ENCODE data around the gene UBTF. TPM values are rescaled to one million over a fixed set of nuclear protein-coding genes. Genes with fewer than 3 reads are reported as not detected.

The UBTF gene, protein sequence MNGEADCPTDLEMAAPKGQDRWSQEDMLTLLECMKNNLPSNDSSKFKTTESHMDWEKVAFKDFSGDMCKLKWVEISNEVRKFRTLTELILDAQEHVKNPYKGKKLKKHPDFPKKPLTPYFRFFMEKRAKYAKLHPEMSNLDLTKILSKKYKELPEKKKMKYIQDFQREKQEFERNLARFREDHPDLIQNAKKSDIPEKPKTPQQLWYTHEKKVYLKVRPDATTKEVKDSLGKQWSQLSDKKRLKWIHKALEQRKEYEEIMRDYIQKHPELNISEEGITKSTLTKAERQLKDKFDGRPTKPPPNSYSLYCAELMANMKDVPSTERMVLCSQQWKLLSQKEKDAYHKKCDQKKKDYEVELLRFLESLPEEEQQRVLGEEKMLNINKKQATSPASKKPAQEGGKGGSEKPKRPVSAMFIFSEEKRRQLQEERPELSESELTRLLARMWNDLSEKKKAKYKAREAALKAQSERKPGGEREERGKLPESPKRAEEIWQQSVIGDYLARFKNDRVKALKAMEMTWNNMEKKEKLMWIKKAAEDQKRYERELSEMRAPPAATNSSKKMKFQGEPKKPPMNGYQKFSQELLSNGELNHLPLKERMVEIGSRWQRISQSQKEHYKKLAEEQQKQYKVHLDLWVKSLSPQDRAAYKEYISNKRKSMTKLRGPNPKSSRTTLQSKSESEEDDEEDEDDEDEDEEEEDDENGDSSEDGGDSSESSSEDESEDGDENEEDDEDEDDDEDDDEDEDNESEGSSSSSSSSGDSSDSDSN
- 85.4 TPM for total RNA-seq

DNA sequence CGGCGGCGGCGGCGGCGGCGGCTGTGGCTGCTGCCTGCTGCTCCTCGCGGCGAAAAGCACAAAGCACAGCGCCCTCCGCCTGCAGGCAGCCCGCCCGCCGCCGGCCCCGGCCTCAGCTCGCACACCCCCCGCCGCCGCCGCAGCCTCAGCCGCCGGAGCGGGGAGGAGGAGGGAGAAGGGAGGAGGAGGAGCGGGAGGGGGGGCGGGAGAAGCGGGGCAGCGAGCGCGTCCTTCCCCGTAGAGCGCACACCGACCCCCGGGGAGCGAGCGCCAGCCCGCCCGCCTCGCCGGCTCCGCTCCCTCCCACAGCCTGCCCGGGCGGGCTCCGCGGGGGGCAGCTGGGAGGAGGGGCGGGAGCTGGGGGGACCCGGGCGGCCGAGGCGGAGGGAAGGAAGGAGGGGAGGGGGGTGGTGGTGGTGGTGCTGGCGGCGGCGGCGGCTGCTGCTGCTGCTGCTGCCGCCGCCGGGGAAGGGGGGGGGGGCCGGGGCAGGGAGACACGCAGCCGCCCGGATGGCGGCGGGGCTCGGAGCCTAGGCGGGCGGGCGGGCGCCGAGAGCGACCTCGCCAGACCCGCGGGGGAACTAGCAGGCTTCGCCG, at the start of gene UBTF:
UBTF (minus strand) TSS at position 60 of the 597 bp plus-strand sequence. CDS start 1,446 bp downstream, outside the sequence.
- DNase-seq = peak; percentile 89

DNA sequence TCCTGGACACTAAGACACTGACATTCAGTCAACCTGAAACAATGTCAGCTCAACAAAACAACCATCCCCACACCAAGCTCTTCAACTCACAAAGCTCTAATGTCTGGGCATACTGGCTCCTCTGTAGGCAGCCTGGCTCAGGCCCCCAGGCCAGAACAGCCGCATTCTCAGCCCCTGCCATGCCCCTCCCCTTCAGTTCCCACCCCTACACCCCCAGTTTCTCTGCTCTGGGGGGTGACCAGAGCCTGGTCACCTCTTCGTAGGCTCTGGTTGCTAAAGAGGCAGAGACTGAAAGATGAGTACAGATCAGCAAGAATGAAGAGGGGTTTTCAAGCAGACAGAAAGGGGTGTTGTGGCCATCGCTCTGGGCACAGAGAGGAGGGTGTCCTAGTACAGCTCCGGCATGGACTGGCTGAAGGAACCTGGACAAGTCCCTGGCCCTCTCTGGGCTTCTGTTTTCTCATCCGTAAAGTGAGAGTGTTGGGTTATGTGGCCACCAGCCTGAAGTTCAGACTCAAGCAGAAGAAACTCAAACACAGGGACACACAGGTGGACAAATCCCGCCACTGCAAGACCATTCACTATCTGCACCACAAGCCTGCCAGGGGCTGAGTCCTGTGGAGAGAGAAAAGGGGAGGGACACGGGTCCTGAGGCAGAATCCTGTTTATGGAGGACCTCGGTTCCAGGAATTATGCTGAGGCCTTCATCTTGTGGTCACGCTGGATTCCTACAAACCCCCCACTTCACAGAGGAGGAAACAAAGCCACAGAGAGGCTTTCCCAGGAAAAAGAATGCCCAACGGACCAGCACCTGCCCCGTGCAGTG, 49.4 kb upstream of the UBTF start:
- no peak for DNase-seq

DNA sequence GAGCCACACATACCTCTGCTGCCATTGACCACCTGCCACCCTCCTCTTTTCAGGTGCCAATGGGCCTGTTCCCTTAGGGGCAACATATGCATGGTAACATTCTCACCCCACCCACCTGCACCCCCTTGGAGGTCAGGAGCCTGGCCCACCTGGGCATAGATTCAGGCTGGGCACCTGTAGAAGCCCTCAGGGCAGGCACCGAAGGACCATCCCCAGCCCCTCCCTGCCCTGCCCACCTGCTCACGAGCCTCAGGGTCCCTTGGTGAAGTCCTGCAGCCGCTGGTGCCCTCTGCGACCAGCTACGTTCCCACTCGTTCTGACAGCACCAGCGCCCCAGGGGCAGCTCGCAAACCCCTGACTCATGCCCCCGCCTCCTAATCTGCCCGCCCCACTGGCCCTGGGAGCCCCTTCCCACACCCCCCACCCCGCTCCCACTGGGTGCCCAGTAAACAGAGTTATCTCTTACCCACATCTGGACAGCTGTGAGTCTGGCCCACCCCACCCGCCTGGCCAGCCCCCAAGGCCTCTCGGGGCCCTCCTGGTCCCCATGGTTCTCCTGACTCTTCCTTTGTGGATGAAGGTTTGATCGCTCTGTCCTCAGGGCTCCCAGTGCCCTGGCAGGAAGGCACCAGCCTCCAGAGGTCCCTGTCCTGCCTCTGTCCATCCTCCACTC, 48.5 kb upstream of the UBTF start, which contains the start of gene SLC4A1:
SLC4A1 (minus strand) TSS at position 318 of the 673 bp plus-strand sequence. CDS start 5,269 bp downstream, outside the sequence.
- DNase-seq = no peak

DNA sequence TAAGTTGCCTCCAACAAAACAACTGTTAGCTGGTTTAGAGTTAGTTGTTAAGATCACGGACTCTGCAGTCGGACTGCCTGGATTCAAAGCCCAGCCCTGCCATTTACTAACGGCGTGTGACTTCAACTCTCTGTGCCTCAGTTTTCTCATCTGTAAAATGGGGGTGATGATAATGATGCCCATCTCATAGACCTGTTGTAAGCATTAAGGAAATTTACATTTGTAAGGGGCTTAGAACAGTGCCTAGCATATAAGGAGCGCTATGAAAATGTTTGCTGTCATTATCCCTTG, 47.6 kb upstream of the UBTF start:
- no peak for DNase-seq

- DNase-seq = peak; percentile 27
These were observed 47.1 kb upstream of the UBTF start for GRCh38 chr17:44266402-44267164.

- no peak for DNase-seq
These were observed 43.9 kb upstream of the UBTF start for GRCh38 chr17:44263345-44263902.

GRCh38 chr17:44262654-44263225, 43.3 kb upstream of the UBTF start:
- no peak for DNase-seq

DNA sequence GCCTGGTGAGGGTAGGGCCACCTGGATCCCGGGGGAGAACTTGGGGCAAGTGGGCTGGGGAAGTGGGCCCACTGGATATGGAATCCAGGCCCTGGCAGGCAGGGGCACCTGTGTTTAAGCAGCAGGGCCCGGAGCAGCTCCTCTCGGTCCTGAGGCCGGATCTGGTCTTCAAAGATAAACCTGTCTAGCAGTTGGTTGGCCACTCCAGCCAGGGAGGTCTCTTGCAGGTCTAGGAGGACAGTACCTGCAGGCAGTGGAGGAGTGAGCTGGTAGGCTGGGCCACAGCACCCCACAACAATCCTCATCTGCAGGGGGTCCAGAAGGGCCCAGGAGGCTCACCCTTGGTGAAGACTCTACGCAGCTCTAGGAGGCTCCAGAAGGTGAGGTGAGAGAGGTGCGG, 40.8 kb upstream of the UBTF start:
- no peak for DNase-seq

GRCh38 chr17:44258811-44259351, 39.4 kb upstream of the UBTF start:
- DNase-seq = no peak

GRCh38 chr17:44257815-44258760, 38.6 kb upstream of the UBTF start:
- DNase-seq = no peak

- DNase-seq = no peak
These were observed 37.2 kb upstream of the UBTF start for GRCh38 chr17:44256671-44257070.

DNA sequence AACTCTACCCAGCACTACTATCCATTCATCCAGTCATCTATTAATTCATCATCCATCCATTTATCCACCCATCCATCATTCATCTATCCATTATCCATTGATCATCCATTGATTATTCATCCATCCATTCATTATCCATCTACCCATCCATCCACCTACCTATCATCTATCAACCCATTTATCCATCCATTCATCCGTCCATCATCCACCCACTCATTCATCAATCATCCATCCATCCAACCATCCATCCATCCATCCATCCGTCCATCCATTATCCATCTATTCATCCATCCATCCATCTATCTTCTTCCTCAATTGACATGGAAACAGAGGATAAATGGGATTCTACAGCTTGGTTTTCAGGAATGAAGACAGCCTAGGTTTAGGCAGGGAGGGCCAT, 36.4 kb upstream of the UBTF start:
- no peak for DNase-seq

DNA sequence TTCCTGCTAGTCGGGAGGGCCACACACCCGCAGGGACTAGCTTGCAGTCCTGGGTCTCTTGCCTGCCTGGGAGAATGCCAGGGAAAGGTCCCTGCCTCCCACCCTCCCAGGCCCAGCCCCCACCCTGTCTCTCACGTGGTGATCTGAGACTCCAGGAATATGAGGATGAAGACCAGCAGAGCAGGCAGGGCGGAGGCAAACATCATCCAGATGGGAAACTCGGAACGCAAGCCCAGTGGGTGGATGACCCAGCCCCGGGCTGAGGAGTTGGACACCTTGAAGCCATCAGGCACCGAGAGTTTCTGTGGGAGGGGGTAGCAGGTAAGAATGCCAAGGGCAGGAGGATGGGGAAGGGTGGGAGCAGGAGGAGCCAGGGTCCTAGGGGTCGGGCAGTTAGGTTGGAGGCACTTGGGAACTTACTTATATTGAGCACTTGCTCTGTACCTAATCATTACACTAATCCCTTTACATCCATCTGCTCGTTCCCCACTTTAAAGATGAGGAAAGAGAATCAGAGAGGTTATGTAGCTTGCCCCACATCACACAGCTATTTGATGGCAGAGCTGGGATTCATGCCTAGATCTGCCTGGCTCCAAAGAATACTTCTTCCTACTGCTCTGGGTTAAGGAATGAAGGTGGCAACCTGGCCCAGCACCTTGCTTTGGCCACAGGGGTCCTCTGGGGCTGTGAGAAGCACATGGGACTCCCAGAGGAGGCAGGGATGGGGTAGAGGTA, 35.1 kb upstream of the UBTF start:
- DNase-seq = no peak

DNA sequence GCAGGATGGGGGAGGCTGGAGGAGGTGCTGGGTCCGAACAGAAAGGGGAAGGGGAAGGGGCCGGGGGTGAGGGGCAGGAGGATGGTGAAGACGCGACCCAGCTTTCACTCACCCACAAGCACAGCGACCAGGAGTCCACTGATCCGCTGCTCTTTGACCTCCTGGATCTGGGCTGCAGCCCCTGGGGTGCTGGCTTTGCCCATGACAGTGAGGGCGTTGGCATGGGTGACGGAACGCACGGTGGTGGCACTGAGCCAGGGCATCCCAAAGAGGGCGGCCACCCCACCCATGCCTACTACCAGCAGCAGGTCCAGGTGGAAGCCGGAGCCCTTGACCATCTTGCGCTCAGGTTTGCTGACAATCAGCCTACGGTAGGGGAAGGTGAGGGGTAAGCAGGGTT, 33.5 kb upstream of the UBTF start:
- DNase-seq = no peak

DNA sequence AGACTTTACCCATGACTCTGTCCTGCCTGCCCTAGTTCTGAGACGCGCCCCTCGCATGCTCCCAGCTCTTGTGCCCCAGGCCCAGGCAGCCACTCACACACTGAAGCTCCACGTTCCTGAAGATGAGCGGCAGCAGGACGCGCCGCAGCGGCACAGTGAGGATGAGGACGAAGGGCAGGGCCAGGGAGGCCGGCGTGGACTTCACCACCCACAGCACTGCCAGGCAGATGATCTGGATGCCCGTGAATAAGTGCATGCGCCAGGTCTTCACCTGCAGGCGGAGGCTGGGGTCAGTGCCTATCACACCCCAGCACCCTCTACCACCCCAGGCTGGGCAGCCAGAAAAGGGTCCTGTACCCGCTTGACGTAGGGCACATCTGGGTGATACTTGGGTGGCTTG, 31.6 kb upstream of the UBTF start:
- DNase-seq = no peak

DNA sequence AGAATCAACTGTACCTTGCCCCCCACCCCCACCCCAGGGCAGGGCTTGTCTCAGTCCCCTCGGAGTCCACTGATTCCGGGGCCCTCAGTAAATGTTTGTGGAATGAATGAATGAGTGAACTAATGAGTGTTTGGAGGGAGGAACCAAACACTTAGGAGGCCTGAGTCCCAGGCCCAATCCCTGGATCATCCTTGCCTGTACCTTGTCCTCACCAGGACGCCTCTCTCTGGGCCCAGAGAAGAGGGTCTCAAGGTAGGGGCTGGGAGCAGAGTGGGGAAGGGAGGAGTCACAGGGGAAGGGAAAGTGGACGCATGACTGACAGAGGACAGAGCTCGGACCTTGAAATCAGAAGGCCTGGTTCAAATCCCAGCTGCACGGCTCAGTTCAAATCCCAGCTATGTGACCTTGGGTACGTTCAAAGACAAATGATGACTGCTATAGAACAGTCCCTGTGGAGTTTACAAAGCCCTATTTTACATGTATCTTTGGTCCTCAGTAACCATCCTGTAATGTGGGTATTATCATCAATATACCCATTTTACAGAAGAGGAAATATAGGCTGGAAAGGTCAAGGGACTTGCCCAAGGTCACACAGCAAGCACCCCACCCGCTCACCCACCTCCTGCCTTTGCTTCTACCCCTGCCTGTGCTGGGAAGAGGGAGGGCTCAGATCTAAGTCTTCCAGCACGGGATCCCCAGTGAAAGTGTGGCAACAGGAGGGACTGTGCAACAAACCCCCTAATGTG, 30.2 kb upstream of the UBTF start:
- DNase-seq = no peak

Data from tongue (tissue), 2 donors.